ENCODE data around the gene MUS81.

- TF ChIP-seq CTCF (IDR thresholded peaks at IDR 0.05; ENCODE audit: insufficient read depth, low read length) (no peak), POLR2AphosphoS5 (IDR thresholded peaks at IDR 0.05; ENCODE audit: low read depth) (no peak), REST (IDR thresholded peaks at IDR 0.05; ENCODE audit: insufficient replicate concordance, low read depth) (no peak), GABPA (IDR thresholded peaks at IDR 0.05; ENCODE audit: low read depth) (no peak)
These were observed 26.8 kb downstream of the MUS81 start for GRCh38 chr11:65886826-65887722.

Measured in HL-60 (cell line).